Measurements from ENCODE around the gene GPR148. TPM values are rescaled to one million over a fixed set of nuclear protein-coding genes. Genes with fewer than 3 reads are reported as not detected.
"Not testable (repeated sequence)": the region's sequence is repeated elsewhere in the genome, so short reads cannot be mapped to it uniquely, and the experiment has no call there.

Gene GPR148, protein sequence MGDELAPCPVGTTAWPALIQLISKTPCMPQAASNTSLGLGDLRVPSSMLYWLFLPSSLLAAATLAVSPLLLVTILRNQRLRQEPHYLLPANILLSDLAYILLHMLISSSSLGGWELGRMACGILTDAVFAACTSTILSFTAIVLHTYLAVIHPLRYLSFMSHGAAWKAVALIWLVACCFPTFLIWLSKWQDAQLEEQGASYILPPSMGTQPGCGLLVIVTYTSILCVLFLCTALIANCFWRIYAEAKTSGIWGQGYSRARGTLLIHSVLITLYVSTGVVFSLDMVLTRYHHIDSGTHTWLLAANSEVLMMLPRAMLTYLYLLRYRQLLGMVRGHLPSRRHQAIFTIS
- not detected for total RNA-seq
- not detected for polyA plus RNA-seq

DNA sequence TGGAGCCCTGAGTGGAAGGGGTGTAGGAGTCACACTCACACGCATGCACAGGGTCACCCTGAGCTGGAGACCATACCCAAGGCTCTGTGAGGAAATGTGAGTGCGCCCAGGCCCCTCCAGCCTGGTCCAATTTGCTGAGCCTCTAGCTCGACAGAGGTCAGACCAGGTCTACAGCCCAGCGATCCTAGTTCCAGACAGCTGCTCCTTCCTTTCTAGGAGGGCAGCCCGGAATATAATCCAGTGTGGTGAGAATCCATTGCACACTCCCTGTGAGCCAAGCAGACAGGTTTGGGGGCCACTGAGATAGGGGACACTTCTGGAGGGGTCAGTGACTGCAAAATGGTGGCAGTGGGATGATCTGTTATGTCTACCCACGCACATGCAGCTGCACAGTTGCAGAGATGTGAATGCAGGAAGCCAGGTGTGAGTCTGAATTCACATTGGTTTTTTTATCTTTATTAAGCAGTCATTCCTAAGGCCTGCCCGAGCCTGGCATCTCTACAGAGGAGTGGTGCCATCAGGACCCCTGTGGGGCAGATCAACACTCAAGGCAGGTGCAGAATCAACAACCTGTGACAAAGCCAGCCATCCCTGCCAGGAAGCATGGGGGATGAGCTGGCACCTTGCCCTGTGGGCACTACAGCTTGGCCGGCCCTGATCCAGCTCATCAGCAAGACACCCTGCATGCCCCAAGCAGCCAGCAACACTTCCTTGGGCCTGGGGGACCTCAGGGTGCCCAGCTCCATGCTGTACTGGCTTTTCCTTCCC, at the start of gene GPR148:
Gene GPR148 (plus strand): TSS at position 522 of the 768 bp plus-strand sequence. CDS start 82 bp downstream, at position 604.
- Histone ChIP-seq H3K9me3 (ENCODE audit: low read length) (no peaks in the 10 kb centered on the region), H3K4me1 (ENCODE audit: insufficient read depth, low read length) (peaks cover 18% of the 10 kb centered on the region), H3K27me3 (ENCODE audit: insufficient read depth, low read length, poor library complexity, severe bottlenecking) (no peaks in the 10 kb centered on the region), H3K4me3 (ENCODE audit: low read length) (peak within 1 kb of the TSS; percentile 71), H3K27ac (ENCODE audit: low read depth, low read length) (peak within 1 kb of the TSS; percentile 63), H3K36me3 (ENCODE audit: insufficient read depth, low read length) (no peaks in the 10 kb centered on the region)
- Mint-ChIP-seq H3K27me3 (no peaks in the 10 kb centered on the region), H3K4me1 (peaks cover 7 to 30% (median 24%) of the 10 kb centered on the region in 3 donors), H3K27ac (peak within 1 kb of the TSS; percentile 81 to 98 (median 95)), H3K9me3 (peaks cover 0 to 5% (median 3%) of the 10 kb centered on the region in 5 donors), H3K36me3 (no peaks in the 10 kb centered on the region), H3K4me3 (peak within 1 kb of the TSS; percentile 82 to 92 (median 87))
- peak in 2 of 5 donors; percentile 5 to 13 for DNase-seq
- POLR2A ChIA-PET, result interaction anchor here (1.2 kb wide), 1 partner anchor 387 kb away, joined by 4 read pairs; a partner anchor contains a TSS
- CTCF ChIA-PET, result interaction anchor here (0.7 to 1.0 kb wide), 2 partner anchors 145 to 387 kb away, joined by 3 read pairs; a partner anchor contains a TSS

DNA sequence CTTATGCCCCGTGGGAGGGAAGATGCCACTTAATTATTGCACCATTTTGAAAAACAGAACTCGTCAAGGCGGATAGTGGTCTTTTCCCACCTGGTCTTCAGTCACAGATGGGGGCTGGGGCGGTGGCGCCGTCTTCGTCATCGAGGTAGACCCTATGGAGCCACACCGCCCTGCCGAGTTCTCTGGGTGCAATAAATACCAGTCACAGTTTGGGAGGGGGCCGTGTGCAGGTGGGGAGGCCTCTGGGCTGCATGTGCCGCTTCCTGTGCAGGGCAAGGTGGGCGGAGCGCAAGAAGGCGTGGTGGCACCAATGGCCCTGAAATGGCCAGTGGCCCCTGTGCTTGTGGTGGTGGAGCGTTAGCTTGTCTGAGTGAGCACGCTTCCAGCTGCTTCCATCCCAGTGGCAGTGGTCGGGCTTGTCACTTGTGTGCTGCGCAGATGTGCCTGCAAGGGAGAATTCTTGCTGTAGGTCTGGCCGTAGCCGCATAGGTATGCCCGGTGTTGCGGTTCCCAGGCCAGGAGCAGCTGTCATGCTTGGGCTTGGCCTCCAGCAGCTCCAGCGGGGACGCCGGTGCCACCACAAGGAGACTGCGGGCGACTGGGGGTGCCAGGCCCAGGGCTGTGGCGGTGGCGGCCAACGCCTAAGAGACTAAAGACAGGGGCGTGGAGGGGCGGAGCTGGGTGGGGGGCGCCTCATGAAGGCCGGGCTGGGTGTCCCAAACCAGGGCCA, 36.7 kb upstream of the GPR148 start:
- H3K36me3 Mint-ChIP-seq; POLR2A ChIA-PET; H3K4me1 Mint-ChIP-seq; H3K27me3 Mint-ChIP-seq; H3K27ac Mint-ChIP-seq; H3K9me3 ChIP-seq (ENCODE audit: low read length); H3K4me3 ChIP-seq (ENCODE audit: low read length); H3K4me3 Mint-ChIP-seq; H3K9me3 Mint-ChIP-seq; H3K27ac ChIP-seq (ENCODE audit: low read depth, low read length); CTCF ChIA-PET; H3K36me3 ChIP-seq (ENCODE audit: insufficient read depth, low read length); DNase-seq; H3K4me1 ChIP-seq (ENCODE audit: insufficient read depth, low read length); H3K27me3 ChIP-seq (ENCODE audit: insufficient read depth, low read length, poor library complexity, severe bottlenecking): not testable (repeated sequence)

DNA sequence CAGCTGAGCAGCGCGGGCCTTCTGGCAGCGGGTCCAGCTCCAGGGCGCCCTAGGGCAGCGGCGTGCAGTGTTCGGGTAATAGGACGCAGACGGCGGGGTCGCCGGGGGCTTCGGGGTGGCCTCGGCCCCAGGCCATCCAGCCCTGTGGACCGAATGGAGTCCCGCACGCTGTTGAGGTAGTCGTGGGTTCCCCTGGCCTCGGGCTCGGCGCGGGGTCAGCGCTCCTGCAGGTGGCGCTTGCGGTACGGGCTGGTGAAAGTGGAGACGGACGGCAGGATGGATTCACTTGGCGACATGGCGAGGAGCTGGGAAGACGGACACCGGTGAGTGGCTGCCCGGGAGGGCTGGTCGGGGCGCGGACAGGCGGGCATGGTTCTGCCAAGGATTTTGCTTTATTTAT, 35.4 kb upstream of the GPR148 start:
- H3K9me3 ChIP-seq (ENCODE audit: low read length); H3K27me3 ChIP-seq (ENCODE audit: insufficient read depth, low read length, poor library complexity, severe bottlenecking); POLR2A ChIA-PET; H3K36me3 ChIP-seq (ENCODE audit: insufficient read depth, low read length); H3K27ac ChIP-seq (ENCODE audit: low read depth, low read length); H3K4me1 ChIP-seq (ENCODE audit: insufficient read depth, low read length); H3K27me3 Mint-ChIP-seq; H3K4me1 Mint-ChIP-seq; CTCF ChIA-PET; H3K9me3 Mint-ChIP-seq; H3K27ac Mint-ChIP-seq; H3K4me3 Mint-ChIP-seq; H3K36me3 Mint-ChIP-seq; H3K4me3 ChIP-seq (ENCODE audit: low read length): not testable (repeated sequence)
- DNase-seq, result peak in 1 of 5 donors; percentile 2

DNA sequence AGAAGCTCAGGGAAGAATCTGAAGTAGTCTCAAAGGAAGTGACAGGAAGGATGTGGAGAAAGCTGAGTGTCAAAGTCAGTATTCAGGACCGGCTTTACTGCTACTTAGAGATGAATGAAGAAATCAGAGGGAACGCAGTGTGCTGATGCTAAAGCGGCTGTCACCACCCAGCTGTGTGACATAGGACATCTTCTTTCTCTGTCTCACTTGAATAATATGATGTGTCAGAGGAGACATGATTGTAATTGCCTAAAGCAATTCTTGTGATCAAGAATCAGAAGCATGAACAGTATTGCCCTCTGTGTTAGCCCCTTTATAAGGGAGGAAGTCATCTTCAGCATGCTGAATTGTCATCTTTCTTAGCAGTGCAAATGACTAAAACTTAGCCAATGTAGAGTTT, 25.6 kb upstream of the GPR148 start:
- H3K4me1 ChIP-seq (ENCODE audit: insufficient read depth, low read length); H3K4me1 Mint-ChIP-seq; DNase-seq; CTCF ChIA-PET; H3K9me3 Mint-ChIP-seq; H3K4me3 Mint-ChIP-seq; H3K27me3 Mint-ChIP-seq; H3K27ac ChIP-seq (ENCODE audit: low read depth, low read length); H3K36me3 ChIP-seq (ENCODE audit: insufficient read depth, low read length); H3K4me3 ChIP-seq (ENCODE audit: low read length); H3K9me3 ChIP-seq (ENCODE audit: low read length); H3K27me3 ChIP-seq (ENCODE audit: insufficient read depth, low read length, poor library complexity, severe bottlenecking); POLR2A ChIA-PET; H3K36me3 Mint-ChIP-seq; H3K27ac Mint-ChIP-seq: not testable (repeated sequence)

DNA sequence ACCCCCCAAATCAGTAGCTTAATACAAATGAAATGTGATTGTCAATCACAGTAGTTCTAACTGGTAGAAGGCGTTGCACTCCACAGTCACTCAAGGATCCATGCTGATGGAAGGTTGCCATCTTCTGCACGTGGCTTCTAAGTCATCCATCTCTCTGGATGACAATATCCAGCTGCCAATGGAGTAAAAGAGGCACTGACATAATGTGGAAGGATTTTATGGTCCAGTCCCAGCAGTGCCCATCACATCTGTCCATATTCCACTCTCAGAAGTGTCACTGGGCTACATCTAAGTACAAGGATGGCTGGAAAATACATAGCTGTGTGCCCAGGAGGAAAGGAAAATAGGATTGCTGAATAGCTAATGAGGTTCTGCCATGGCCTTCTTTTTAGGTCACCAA, 14.1 kb upstream of the GPR148 start:
- H3K36me3 ChIP-seq (ENCODE audit: insufficient read depth, low read length); H3K9me3 Mint-ChIP-seq; DNase-seq; H3K36me3 Mint-ChIP-seq; CTCF ChIA-PET; H3K4me1 Mint-ChIP-seq; H3K27ac Mint-ChIP-seq; H3K4me3 Mint-ChIP-seq; H3K27me3 ChIP-seq (ENCODE audit: insufficient read depth, low read length, poor library complexity, severe bottlenecking); H3K27me3 Mint-ChIP-seq; POLR2A ChIA-PET; H3K4me3 ChIP-seq (ENCODE audit: low read length); H3K9me3 ChIP-seq (ENCODE audit: low read length); H3K4me1 ChIP-seq (ENCODE audit: insufficient read depth, low read length); H3K27ac ChIP-seq (ENCODE audit: low read depth, low read length): not testable (repeated sequence)

- CTCF ChIA-PET, result no interaction called here
- Mint-ChIP-seq H3K4me1 (no peaks in the 10 kb centered on the region), H3K27ac (no peak overlapping the region), H3K9me3 (peaks cover 0 to 8% (median 3%) of the 10 kb centered on the region in 5 donors), H3K4me3 (peak overlapping the region in 1 of 7 donors; percentile 19), H3K36me3 (peaks cover 0 to 3% (median 0%) of the 10 kb centered on the region in 3 donors), H3K27me3 (peaks cover 8 to 22% of the 10 kb centered on the region in 2 donors)
- Histone ChIP-seq H3K27me3 (ENCODE audit: insufficient read depth, low read length, poor library complexity, severe bottlenecking) (no peaks in the 10 kb centered on the region), H3K36me3 (ENCODE audit: insufficient read depth, low read length) (no peaks in the 10 kb centered on the region), H3K9me3 (ENCODE audit: low read length) (no peaks in the 10 kb centered on the region), H3K4me3 (ENCODE audit: low read length) (no peak overlapping the region), H3K4me1 (ENCODE audit: insufficient read depth, low read length) (no peaks in the 10 kb centered on the region), H3K27ac (ENCODE audit: low read depth, low read length) (no peak overlapping the region)
- DNase-seq, result no peak
- POLR2A ChIA-PET, result no interaction called here
These were observed 8.8 kb upstream of the GPR148 start for GRCh38 chr2:130720036-130720435.

GRCh38 chr2:130720528-130720927, 8.3 kb upstream of the GPR148 start:
- Histone ChIP-seq H3K36me3 (ENCODE audit: insufficient read depth, low read length) (no peaks in the 10 kb centered on the region), H3K4me3 (ENCODE audit: low read length) (no peak overlapping the region), H3K9me3 (ENCODE audit: low read length) (no peaks in the 10 kb centered on the region), H3K4me1 (ENCODE audit: insufficient read depth, low read length) (no peaks in the 10 kb centered on the region), H3K27ac (ENCODE audit: low read depth, low read length) (no peak overlapping the region), H3K27me3 (ENCODE audit: insufficient read depth, low read length, poor library complexity, severe bottlenecking) (no peaks in the 10 kb centered on the region)
- peaks cover 0 to 8% (median 3%) of the 10 kb centered on the region in 5 donors for H3K9me3 Mint-ChIP-seq
- H3K27me3 Mint-ChIP-seq, result peaks cover 8 to 22% of the 10 kb centered on the region in 2 donors
- H3K4me1 Mint-ChIP-seq, result no peaks in the 10 kb centered on the region
- ChIA-PET CTCF (no interaction called here), POLR2A (no interaction called here)
- H3K36me3 Mint-ChIP-seq, result peaks cover 0 to 3% (median 0%) of the 10 kb centered on the region in 3 donors
- no peak overlapping the region for H3K27ac Mint-ChIP-seq
- no peak for DNase-seq
- H3K4me3 Mint-ChIP-seq, result peak overlapping the region in 1 of 7 donors; percentile 19

DNA sequence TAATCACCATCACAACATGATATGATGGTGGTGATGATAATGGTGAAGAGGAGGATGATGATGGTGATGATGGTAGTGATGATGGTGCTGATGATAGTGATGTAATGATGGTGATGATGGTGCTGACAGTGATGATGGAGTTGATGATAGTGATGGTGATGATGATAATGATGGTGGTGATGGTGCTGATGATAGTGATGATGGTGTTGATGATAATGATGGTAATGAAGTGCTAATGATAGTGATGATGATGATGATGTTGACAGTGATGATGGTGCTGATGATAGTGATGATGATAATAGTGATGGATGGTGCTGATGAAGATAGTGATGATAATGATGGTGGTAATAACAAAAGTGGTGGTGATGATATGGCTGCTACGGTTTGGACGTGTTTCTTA, 4.4 kb upstream of the GPR148 start:
- no peaks in the 10 kb centered on the region for H3K27me3 ChIP-seq (ENCODE audit: insufficient read depth, low read length, poor library complexity, severe bottlenecking)
- H3K36me3 Mint-ChIP-seq, result peaks cover 0 to 3% (median 0%) of the 10 kb centered on the region in 3 donors
- no peak overlapping the region for H3K27ac ChIP-seq (ENCODE audit: low read depth, low read length)
- no peaks in the 10 kb centered on the region for H3K9me3 ChIP-seq (ENCODE audit: low read length)
- peaks cover 2 to 8% (median 3%) of the 10 kb centered on the region in 5 donors for H3K9me3 Mint-ChIP-seq
- H3K4me1 ChIP-seq (ENCODE audit: insufficient read depth, low read length), result peaks cover 18% of the 10 kb centered on the region
- no peaks in the 10 kb centered on the region for H3K36me3 ChIP-seq (ENCODE audit: insufficient read depth, low read length)
- peaks cover 8 to 22% of the 10 kb centered on the region in 2 donors for H3K27me3 Mint-ChIP-seq
- ChIA-PET POLR2A (no interaction called here), CTCF (no interaction called here)
- H3K27ac Mint-ChIP-seq, result no peak overlapping the region
- no peak overlapping the region for H3K4me3 ChIP-seq (ENCODE audit: low read length)
- peaks cover 7 to 28% (median 23%) of the 10 kb centered on the region in 3 donors for H3K4me1 Mint-ChIP-seq
- no peak for DNase-seq
- no peak overlapping the region for H3K4me3 Mint-ChIP-seq

Data from CD8-positive, alpha-beta memory T cell (primary cell).